ENCODE data around the gene SLC10A1.
A peak's percentile ranks its signal among the peaks of the same experiment; 100 is the strongest.

SLC10A1 gene

DNA sequence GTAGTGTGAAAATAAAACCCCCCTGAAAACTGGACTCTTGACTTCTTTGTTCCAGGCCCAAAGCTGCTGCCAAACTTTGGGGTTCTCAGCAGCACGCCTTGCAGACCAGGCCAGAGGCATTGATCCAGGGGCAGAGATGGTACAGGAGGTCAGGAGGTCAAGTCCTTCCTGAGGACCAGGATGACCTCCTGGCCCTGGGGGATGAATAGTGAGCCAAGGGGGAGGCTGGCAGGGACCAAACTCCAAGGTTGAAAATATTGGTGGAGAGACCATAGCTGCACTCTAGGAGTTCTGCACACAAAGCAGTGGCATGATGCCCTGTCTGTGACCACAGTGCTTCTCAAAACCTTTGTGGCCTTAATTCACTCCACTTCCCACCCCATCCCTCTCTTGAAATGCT, 12.1 kb downstream of the SLC10A1 start:
- H3K4me1 ChIP-seq (ENCODE audit: control insufficient read depth in 1 of 2, insufficient read depth in 1 of 2, low read depth in 1 of 2, low read length in 1 of 2): no peaks in the 10 kb centered on the region
- no peaks in the 10 kb centered on the region for H3K27me3 ChIP-seq
- H3K4me3 ChIP-seq (ENCODE audit: low read depth in 1 of 2, low read length in 1 of 2): no peak overlapping the region
- H3K9me3 ChIP-seq: no peaks in the 10 kb centered on the region
- no peak overlapping the region for H3K27ac ChIP-seq
- TF ChIP-seq, protein P1, sequence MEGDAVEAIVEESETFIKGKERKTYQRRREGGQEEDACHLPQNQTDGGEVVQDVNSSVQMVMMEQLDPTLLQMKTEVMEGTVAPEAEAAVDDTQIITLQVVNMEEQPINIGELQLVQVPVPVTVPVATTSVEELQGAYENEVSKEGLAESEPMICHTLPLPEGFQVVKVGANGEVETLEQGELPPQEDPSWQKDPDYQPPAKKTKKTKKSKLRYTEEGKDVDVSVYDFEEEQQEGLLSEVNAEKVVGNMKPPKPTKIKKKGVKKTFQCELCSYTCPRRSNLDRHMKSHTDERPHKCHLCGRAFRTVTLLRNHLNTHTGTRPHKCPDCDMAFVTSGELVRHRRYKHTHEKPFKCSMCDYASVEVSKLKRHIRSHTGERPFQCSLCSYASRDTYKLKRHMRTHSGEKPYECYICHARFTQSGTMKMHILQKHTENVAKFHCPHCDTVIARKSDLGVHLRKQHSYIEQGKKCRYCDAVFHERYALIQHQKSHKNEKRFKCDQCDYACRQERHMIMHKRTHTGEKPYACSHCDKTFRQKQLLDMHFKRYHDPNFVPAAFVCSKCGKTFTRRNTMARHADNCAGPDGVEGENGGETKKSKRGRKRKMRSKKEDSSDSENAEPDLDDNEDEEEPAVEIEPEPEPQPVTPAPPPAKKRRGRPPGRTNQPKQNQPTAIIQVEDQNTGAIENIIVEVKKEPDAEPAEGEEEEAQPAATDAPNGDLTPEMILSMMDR (IDR thresholded peaks at IDR 0.05): no peak
- peaks cover 50% of the 10 kb centered on the region for H3K36me3 ChIP-seq

DNA sequence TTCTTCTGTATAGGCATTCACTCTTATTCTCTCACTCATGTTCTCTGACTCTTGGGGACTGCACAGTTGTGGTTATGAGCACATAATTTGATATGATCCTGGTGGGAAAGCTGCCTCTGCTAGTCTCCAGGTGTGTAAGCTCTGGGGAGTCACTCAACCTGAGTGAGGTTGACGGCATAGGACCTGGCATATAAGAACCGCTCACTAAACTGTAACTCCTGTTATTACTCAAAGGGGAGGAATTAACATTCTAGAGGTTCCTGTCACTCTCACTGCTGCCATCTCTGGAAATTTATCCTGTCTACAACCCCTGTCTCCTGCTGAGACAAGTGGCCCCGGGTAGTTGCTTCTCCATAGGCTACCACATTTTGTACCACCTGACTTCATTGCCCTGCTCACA, 16.1 kb downstream of the SLC10A1 start:
- Histone ChIP-seq H3K27me3 (no peaks in the 10 kb centered on the region), H3K36me3 (peaks cover 79% of the 10 kb centered on the region), H3K4me3 (ENCODE audit: low read depth in 1 of 2, low read length in 1 of 2) (no peak overlapping the region), H3K4me1 (ENCODE audit: control insufficient read depth in 1 of 2, insufficient read depth in 1 of 2, low read depth in 1 of 2, low read length in 1 of 2) (no peaks in the 10 kb centered on the region), H3K9me3 (no peaks in the 10 kb centered on the region), H3K27ac (no peak overlapping the region)
- TF ChIP-seq, protein P1 (IDR thresholded peaks at IDR 0.05): no peak

DNA sequence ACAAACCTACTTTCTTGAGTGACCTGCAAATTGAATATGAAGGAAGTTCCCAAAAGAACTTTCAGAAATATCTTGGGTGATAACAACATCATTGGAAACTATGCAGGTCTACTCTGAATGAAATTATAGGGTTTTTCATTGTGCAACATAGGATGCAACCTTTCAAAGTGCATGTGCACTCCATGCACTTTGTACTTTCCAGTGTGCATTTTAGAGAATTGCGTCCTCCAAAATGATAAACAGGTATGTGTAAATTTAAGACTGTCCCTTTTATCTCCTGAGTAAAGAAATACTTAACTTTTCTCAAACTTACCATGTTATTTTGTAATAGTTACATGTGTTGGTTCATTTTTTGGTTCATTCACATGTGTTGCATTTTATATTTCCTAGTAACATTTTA, 16.9 kb downstream of the SLC10A1 start:
- H3K4me3 ChIP-seq (ENCODE audit: low read depth in 1 of 2, low read length in 1 of 2): no peak overlapping the region
- no peak overlapping the region for H3K27ac ChIP-seq
- no peaks in the 10 kb centered on the region for H3K4me1 ChIP-seq (ENCODE audit: control insufficient read depth in 1 of 2, insufficient read depth in 1 of 2, low read depth in 1 of 2, low read length in 1 of 2)
- H3K27me3 ChIP-seq: no peaks in the 10 kb centered on the region
- H3K9me3 ChIP-seq: no peaks in the 10 kb centered on the region
- TF ChIP-seq, protein P1 (IDR thresholded peaks at IDR 0.05): no peak
- peaks cover 82% of the 10 kb centered on the region for H3K36me3 ChIP-seq

DNA sequence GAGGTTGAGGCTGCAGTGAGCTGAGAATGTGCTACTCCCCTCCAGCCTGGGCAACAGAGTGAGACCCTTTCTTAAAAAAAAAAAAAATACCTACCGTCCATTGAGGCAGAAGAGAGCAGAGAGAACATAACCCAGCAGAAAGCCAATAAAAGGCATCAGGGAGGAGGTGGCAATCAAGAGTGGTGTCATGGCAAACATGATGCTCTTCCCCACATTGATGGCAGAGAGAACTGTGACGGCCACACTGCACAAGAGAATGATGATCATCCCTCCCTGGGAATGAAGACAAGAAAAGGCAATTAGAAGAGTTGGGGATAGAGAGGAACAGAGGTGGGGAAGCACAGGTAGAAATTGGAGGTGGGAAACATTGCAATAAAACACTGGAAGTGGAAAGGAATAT, 18.0 kb downstream of the SLC10A1 start:
- H3K9me3 ChIP-seq: no peaks in the 10 kb centered on the region

DNA sequence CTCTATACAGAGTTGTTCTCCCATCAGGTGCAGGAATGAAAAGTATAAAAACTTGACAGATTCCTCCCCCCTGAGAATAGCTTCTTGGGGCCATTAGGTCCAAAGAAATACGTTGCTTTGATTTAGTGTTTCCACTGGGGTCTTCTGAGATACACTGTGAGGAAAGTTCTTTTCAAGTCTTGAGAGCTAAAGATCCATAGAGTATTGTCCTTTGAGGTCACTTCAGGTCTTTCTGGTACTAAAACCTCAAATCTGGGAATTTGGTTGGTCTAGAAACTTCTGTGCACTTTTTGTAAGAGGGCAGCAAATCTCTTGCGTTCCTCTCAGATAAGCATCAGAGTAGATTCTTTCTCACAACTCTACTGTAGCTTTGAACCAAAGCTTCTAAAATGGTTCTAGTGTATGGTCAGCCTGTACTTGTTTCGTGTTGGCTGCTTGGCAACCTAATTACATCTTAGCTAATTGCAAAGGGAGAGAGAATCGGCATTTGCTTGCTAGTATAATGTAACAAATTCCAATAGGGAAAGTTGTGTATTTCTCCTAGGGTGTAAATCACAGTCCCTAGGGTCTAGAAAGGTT, 20.1 kb downstream of the SLC10A1 start:
- H3K4me1 ChIP-seq (ENCODE audit: control insufficient read depth in 1 of 2, insufficient read depth in 1 of 2, low read depth in 1 of 2, low read length in 1 of 2): no peaks in the 10 kb centered on the region
- H3K27me3 ChIP-seq: no peaks in the 10 kb centered on the region
- H3K27ac ChIP-seq: peak overlapping the region; percentile 43
- TF ChIP-seq, protein P1 (IDR thresholded peaks at IDR 0.05): no peak
- H3K36me3 ChIP-seq: peaks cover 97% of the 10 kb centered on the region
- H3K4me3 ChIP-seq (ENCODE audit: low read depth in 1 of 2, low read length in 1 of 2): no peak overlapping the region
- no peaks in the 10 kb centered on the region for H3K9me3 ChIP-seq

More for the DNA sequence above, 18.0 kb downstream of the SLC10A1 start:
- H3K27ac ChIP-seq: no peak overlapping the region
- H3K27me3 ChIP-seq: no peaks in the 10 kb centered on the region
- TF ChIP-seq, protein P1 (IDR thresholded peaks at IDR 0.05): no peak
- H3K36me3 ChIP-seq: peaks cover 85% of the 10 kb centered on the region
- H3K4me1 ChIP-seq (ENCODE audit: control insufficient read depth in 1 of 2, insufficient read depth in 1 of 2, low read depth in 1 of 2, low read length in 1 of 2): no peaks in the 10 kb centered on the region
- no peak overlapping the region for H3K4me3 ChIP-seq (ENCODE audit: low read depth in 1 of 2, low read length in 1 of 2)

Measured in neutrophil (primary cell).